Natural killer cell (primary cell): ENCODE measurements around the gene PHOSPHO1. TPM values are rescaled to one million over a fixed set of nuclear protein-coding genes. Genes with fewer than 3 reads are reported as not detected.

Source experiments
- ATAC-seq, 3 donors: fragments of 150-1000 bp in 2 of 3; fragments of 200-7000 bp in 1 of 3; cut with Tn5 transposase; 1 replicate in 1 of 3; 2 replicates in 2 of 3; pipeline ENCODE4 v1.10.0; 2021; ENCODE audit warnings: mild to moderate bottlenecking in 2 of 3, moderate library complexity in 2 of 3
- DNase-seq, 2 donors: peaks; one replicate each; pipeline versions ENCODE4 v3.0.0 to v3.0.0-alpha.2; 2013 to 2021; ENCODE audit warnings: mixed read lengths in 1 of 2
- H3K27ac ChIP-seq: one replicate; pipeline ENCODE4 v1.5.1; 2013; ENCODE audit warnings: mild to moderate bottlenecking, low read length
- H3K27me3 ChIP-seq: one replicate; pipeline ENCODE4 v1.6.1; 2013; ENCODE audit warnings: low read length; ENCODE audit not compliant: control insufficient read depth, insufficient read depth
- H3K36me3 ChIP-seq: one replicate; pipeline ENCODE4 v1.6.1; 2013; ENCODE audit warnings: low read length; ENCODE audit not compliant: control insufficient read depth, insufficient read depth
- H3K4me1 ChIP-seq: one replicate; pipeline ENCODE4 v1.6.1; 2013; ENCODE audit warnings: low read length; ENCODE audit not compliant: control insufficient read depth, insufficient read depth
- H3K4me3 ChIP-seq: one replicate; pipeline ENCODE4 v1.5.1; 2013; ENCODE audit warnings: low read length
- H3K9me3 ChIP-seq: one replicate; pipeline ENCODE4 v1.6.1; 2013; ENCODE audit warnings: low read length; ENCODE audit not compliant: control insufficient read depth, insufficient read depth
- H3K27ac Mint-ChIP-seq, 2 donors: one replicate each; pipeline ENCODE4 v1.8.0; 2022; ENCODE audit warnings: mild to moderate bottlenecking in 2 of 2, mixed read lengths in 2 of 2, moderate library complexity in 1 of 2
- H3K27me3 Mint-ChIP-seq, 2 donors: one replicate each; pipeline ENCODE4 v1.8.0; 2022; ENCODE audit warnings: low read depth in 2 of 2, mixed read lengths in 2 of 2
- H3K36me3 Mint-ChIP-seq: one replicate; pipeline ENCODE4 v1.8.0; 2022; ENCODE audit warnings: mixed read lengths
- H3K4me1 Mint-ChIP-seq, 2 donors: one replicate each; pipeline ENCODE4 v1.8.0; 2022; ENCODE audit warnings: mixed read lengths in 2 of 2
- H3K4me3 Mint-ChIP-seq: one replicate; pipeline ENCODE4 v1.8.0; 2022; ENCODE audit warnings: mild to moderate bottlenecking, moderate library complexity, mixed read lengths
- H3K9me3 Mint-ChIP-seq, 2 donors: one replicate each; pipeline ENCODE4 v1.8.0; 2022; ENCODE audit warnings: mixed read lengths in 2 of 2
- WGBS: methylation state at CpG from one replicate; pipeline ENCODE4 v1.1.7; 2013; ENCODE audit warnings: missing lambda C conversion rate; ENCODE audit not compliant: insufficient coverage; 5-methylcytosine and 5-hydroxymethylcytosine counted together
- intact Hi-C: fragments of 100-400 bp; cut with micrococcal nuclease; formaldehyde crosslinking; loops from one replicate; pipeline ENCODE4 v1.14.2; 2022
- total RNA-seq, 4 donors: library from RNA; stranded (reverse); fragments of 120-200 nt in 1 of 4; gene quantifications; one replicate each; pipeline versions ENCODE4 v1.2.3 to v1.2.4, GENCODE V29; 2013 to 2022
- TF ChIP-seq, protein P1 (sequence below): fragments of 200-600 bp; IDR thresholded peaks from one replicate; pipeline ENCODE4 v1.8.0; 2022; ENCODE audit warnings: antibody characterized with exemption

Gene PHOSPHO1
- total RNA-seq, 3 donors from 2014 or later (not counting 1 experiment from before 2014, with no cell fraction given), result 1.7 TPM; not detected in 2

DNA sequence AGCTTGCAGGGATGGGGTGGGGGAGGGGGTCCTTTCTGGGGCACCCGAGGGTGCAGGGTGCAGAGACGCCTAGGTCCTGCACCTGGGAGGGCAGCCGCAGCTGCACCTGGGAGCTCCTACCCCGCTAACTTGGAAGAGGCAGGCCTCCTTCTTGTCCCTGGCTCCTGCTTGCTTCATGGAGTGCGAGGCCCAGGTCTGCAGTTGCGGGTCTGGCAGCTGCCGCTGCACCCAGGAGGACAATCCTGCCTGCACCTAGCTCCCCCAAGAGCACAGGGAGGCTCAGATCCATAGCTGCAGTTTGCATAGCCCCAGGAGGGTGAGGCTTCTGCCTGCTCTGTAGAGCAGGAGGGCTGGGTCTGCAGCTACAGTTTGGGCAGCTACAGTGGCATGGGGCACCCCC lies 46.8 kb downstream of the PHOSPHO1 start:
- H3K27ac ChIP-seq, result no peak overlapping the region
- WGBS, result 92% methylated on average over 7 of the region's 7 CpGs
- Mint-ChIP-seq H3K27ac (no peak overlapping the region), H3K27me3 (no peaks in the 10 kb centered on the region), H3K36me3 (no peaks in the 10 kb centered on the region), H3K4me1 (peaks cover 9 to 13% of the 10 kb centered on the region in 2 donors), H3K9me3 (no peaks in the 10 kb centered on the region), H3K4me3 (no peak overlapping the region)
- intact Hi-C loops, result loop anchor here (10.0 kb wide), 1 partner anchor 211 kb away; no protein-coding TSS in a partner anchor
- ATAC-seq (no peak), DNase-seq (no peak)
- H3K9me3 ChIP-seq, result peaks cover 10% of the 10 kb centered on the region
- H3K36me3 ChIP-seq, result no peaks in the 10 kb centered on the region
- no peak overlapping the region for H3K4me3 ChIP-seq
- no peaks in the 10 kb centered on the region for H3K27me3 ChIP-seq
- TF ChIP-seq, protein P1, sequence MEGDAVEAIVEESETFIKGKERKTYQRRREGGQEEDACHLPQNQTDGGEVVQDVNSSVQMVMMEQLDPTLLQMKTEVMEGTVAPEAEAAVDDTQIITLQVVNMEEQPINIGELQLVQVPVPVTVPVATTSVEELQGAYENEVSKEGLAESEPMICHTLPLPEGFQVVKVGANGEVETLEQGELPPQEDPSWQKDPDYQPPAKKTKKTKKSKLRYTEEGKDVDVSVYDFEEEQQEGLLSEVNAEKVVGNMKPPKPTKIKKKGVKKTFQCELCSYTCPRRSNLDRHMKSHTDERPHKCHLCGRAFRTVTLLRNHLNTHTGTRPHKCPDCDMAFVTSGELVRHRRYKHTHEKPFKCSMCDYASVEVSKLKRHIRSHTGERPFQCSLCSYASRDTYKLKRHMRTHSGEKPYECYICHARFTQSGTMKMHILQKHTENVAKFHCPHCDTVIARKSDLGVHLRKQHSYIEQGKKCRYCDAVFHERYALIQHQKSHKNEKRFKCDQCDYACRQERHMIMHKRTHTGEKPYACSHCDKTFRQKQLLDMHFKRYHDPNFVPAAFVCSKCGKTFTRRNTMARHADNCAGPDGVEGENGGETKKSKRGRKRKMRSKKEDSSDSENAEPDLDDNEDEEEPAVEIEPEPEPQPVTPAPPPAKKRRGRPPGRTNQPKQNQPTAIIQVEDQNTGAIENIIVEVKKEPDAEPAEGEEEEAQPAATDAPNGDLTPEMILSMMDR, result no peak
- H3K4me1 ChIP-seq, result peaks cover 16% of the 10 kb centered on the region

DNA sequence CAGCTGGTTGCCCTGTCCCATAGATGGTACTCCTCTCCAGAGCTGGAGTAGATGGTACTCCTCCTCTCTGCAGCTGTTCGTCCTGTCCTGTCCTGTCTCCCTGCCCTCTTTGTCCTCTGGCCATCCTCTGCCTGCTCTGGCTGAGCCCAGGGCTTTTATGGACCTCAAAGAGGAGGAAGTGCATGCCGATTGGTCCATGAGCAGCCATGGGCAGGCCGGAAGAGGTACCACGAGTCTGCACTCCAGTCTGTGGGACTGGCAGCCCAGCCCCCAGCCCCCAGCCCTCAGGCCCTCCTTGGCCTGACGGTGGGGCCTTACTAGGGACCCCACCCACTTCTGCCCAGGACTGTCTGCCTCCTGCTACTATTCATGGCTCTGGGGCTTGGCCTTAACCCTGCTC lies 47.2 kb downstream of the PHOSPHO1 start:
- H3K4me1 ChIP-seq, result peaks cover 16% of the 10 kb centered on the region
- ATAC-seq (no peak), DNase-seq (no peak)
- Mint-ChIP-seq H3K4me1 (peaks cover 9 to 13% of the 10 kb centered on the region in 2 donors), H3K36me3 (no peaks in the 10 kb centered on the region), H3K27me3 (no peaks in the 10 kb centered on the region), H3K9me3 (no peaks in the 10 kb centered on the region), H3K4me3 (no peak overlapping the region), H3K27ac (no peak overlapping the region)
- intact Hi-C loops, result loop anchor here (10.0 kb wide), 1 partner anchor 211 kb away; no protein-coding TSS in a partner anchor
- H3K27me3 ChIP-seq, result no peaks in the 10 kb centered on the region
- no peak overlapping the region for H3K27ac ChIP-seq
- H3K4me3 ChIP-seq, result no peak overlapping the region
- peaks cover 10% of the 10 kb centered on the region for H3K9me3 ChIP-seq
- 88% methylated on average over 5 of the region's 5 CpGs for WGBS
- no peaks in the 10 kb centered on the region for H3K36me3 ChIP-seq
- TF ChIP-seq, protein P1, result no peak

DNA sequence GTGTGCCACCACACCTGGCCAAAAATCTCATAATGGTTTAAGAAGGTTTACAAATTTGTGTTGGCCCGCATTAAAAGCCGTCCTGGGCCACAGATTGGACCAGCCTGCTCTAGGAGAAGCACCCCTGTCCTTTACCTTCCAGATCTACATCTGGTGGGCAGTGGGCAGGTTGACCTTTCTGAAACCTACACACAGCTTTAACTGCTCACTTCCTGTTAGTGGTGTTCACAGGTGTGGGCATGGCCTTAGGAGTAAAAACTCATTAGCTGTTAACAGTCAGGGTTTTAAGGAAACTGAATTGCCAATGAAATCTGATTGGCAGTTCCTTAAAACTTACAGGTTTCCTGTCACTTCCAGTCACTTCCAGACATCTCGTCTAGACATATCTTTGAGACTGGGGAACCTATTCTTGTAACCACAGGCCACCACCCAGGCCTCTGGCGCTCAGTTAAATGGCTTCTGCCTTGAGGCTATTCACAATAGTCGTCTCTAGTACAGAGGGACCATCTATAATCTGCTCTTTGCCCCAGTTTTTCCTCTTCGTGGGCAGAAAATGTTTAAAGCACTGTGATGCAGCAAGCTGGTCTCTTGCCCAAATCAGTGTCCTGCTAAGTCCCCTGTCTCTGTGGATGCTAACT lies 49.5 kb downstream of the PHOSPHO1 start:
- H3K4me1 Mint-ChIP-seq, result peaks cover 9 to 13% of the 10 kb centered on the region in 2 donors
- DNase-seq (no peak), ATAC-seq (no peak)
- H3K27me3 Mint-ChIP-seq, result no peaks in the 10 kb centered on the region
- H3K4me3 Mint-ChIP-seq, result no peak overlapping the region
- intact Hi-C loops, result loop anchor here (1.0 to 10.0 kb wide), 4 partner anchors 46 to 214 kb away; no protein-coding TSS in a partner anchor
- WGBS, result 73% methylated on average over 6 of the region's 6 CpGs
- H3K36me3 Mint-ChIP-seq, result peaks cover 7% of the 10 kb centered on the region
- no peak overlapping the region for H3K4me3 ChIP-seq
- no peaks in the 10 kb centered on the region for H3K36me3 ChIP-seq
- no peak overlapping the region for H3K27ac ChIP-seq
- no peaks in the 10 kb centered on the region for H3K27me3 ChIP-seq
- no peak overlapping the region for H3K27ac Mint-ChIP-seq
- peaks cover 0 to 2% of the 10 kb centered on the region in 2 donors for H3K9me3 Mint-ChIP-seq
- H3K9me3 ChIP-seq, result peaks cover 24% of the 10 kb centered on the region
- H3K4me1 ChIP-seq, result peaks cover 16% of the 10 kb centered on the region
- TF ChIP-seq, protein P1, result no peak
